ENCODE results near the gene LECT2.

The LECT2 gene

GRCh38 chr5:135954899-135955298, at the start of gene LECT2:
Gene LECT2 (minus strand): TSS chr5:135954983. CDS start chr5:135954833, 150 bp downstream.
- no peak for DNase-seq (ENCODE audit: extremely low read depth in 1 of 2, low read depth in 1 of 2)

GRCh38 chr5:136004436-136004835, 49.7 kb upstream of the LECT2 start:
- DNase-seq (ENCODE audit: extremely low read depth in 1 of 2, low read depth in 1 of 2) = no peak

GRCh38 chr5:136001466-136001981, 46.7 kb upstream of the LECT2 start:
- DNase-seq (ENCODE audit: extremely low read depth in 1 of 2, low read depth in 1 of 2) = no peak

GRCh38 chr5:136000932-136001331, 46.1 kb upstream of the LECT2 start:
- no peak for DNase-seq (ENCODE audit: extremely low read depth in 1 of 2, low read depth in 1 of 2)

GRCh38 chr5:136000147-136000546, 45.4 kb upstream of the LECT2 start:
- no peak for DNase-seq (ENCODE audit: extremely low read depth in 1 of 2, low read depth in 1 of 2)

- DNase-seq (ENCODE audit: extremely low read depth in 1 of 2, low read depth in 1 of 2) = no peak
Observed at GRCh38 chr5:135999406-136000139, 44.8 kb upstream of the LECT2 start.

- DNase-seq (ENCODE audit: extremely low read depth in 1 of 2, low read depth in 1 of 2) = no peak
Observed at GRCh38 chr5:135998889-135999288, 44.1 kb upstream of the LECT2 start.

- no peak for DNase-seq (ENCODE audit: extremely low read depth in 1 of 2, low read depth in 1 of 2)
Observed at GRCh38 chr5:135997673-135998335, 43.0 kb upstream of the LECT2 start.

- DNase-seq (ENCODE audit: extremely low read depth in 1 of 2, low read depth in 1 of 2) = no peak
Observed at GRCh38 chr5:135996611-135997010, 41.8 kb upstream of the LECT2 start.

- DNase-seq (ENCODE audit: extremely low read depth in 1 of 2, low read depth in 1 of 2) = no peak
Observed at GRCh38 chr5:135995976-135996375, 41.2 kb upstream of the LECT2 start.

GRCh38 chr5:135993880-135994636, 39.3 kb upstream of the LECT2 start:
- DNase-seq (ENCODE audit: extremely low read depth in 1 of 2, low read depth in 1 of 2) = no peak

GRCh38 chr5:135993335-135993879, 38.6 kb upstream of the LECT2 start:
- no peak for DNase-seq (ENCODE audit: extremely low read depth in 1 of 2, low read depth in 1 of 2)

GRCh38 chr5:135991429-135991828, 36.6 kb upstream of the LECT2 start:
- no peak for DNase-seq (ENCODE audit: extremely low read depth in 1 of 2, low read depth in 1 of 2)

- DNase-seq (ENCODE audit: extremely low read depth in 1 of 2, low read depth in 1 of 2) = no peak
Observed at GRCh38 chr5:135990528-135991255, 35.9 kb upstream of the LECT2 start.

- DNase-seq (ENCODE audit: extremely low read depth in 1 of 2, low read depth in 1 of 2) = no peak
Observed at GRCh38 chr5:135989686-135990085, 34.9 kb upstream of the LECT2 start.

- no peak for DNase-seq (ENCODE audit: extremely low read depth in 1 of 2, low read depth in 1 of 2)
Observed at GRCh38 chr5:135988546-135988945, 33.8 kb upstream of the LECT2 start.

- DNase-seq (ENCODE audit: extremely low read depth in 1 of 2, low read depth in 1 of 2) = no peak
Observed at GRCh38 chr5:135986891-135987401, 32.2 kb upstream of the LECT2 start.

- DNase-seq (ENCODE audit: extremely low read depth in 1 of 2, low read depth in 1 of 2) = no peak
Observed at GRCh38 chr5:135986401-135986800, 31.6 kb upstream of the LECT2 start.

GRCh38 chr5:135985951-135986350, 31.2 kb upstream of the LECT2 start:
- no peak for DNase-seq (ENCODE audit: extremely low read depth in 1 of 2, low read depth in 1 of 2)

- no peak for DNase-seq (ENCODE audit: extremely low read depth in 1 of 2, low read depth in 1 of 2)
Observed at GRCh38 chr5:135980620-135981019, 25.8 kb upstream of the LECT2 start.
